Heart right ventricle (tissue), 16 donors: Measurements from ENCODE around the gene ACYP2. TPM values are rescaled to one million over a fixed set of nuclear protein-coding genes. Genes with fewer than 3 reads are reported as not detected.
A peak's percentile ranks its signal among the peaks of the same experiment; 100 is the strongest.

Experiments used
- ATAC-seq, 8 donors: fragments of 200-7000 bp; cut with Tn5 transposase; one replicate each; pipeline ENCODE4 v1.9.1; 2020; ENCODE audit warnings: mild to moderate bottlenecking in 8 of 8, moderate library complexity in 8 of 8, moderate number of reproducible peaks in 1 of 8
- DNase-seq, 2 donors: peaks; one replicate each; pipeline ENCODE4 v3.0.0-alpha.2; 2020
- H3K27ac ChIP-seq, 10 donors: fragments of 200-600 bp; sonication (generic) in 2 of 10; one replicate each; pipeline versions ENCODE4 v1.5.0 to v1.8.0; 2020 to 2022; ENCODE audit warnings: mild to moderate bottlenecking in 3 of 10
- H3K27me3 ChIP-seq, 7 donors: fragments of 200-600 bp; one replicate each; pipeline ENCODE4 v1.8.0; 2021 to 2022; ENCODE audit warnings: mild to moderate bottlenecking in 2 of 7
- H3K36me3 ChIP-seq, 9 donors: fragments of 200-600 bp; sonication (generic) in 1 of 9; one replicate each; pipeline versions ENCODE4 v1.5.0 to v1.8.0; 2020 to 2022; ENCODE audit warnings: mild to moderate bottlenecking in 2 of 9
- H3K4me1 ChIP-seq, 9 donors: fragments of 200-600 bp; sonication (generic) in 1 of 9; one replicate each; pipeline versions ENCODE4 v1.5.0 to v1.8.0; 2020 to 2022; ENCODE audit warnings: mild to moderate bottlenecking in 4 of 9
- H3K4me3 ChIP-seq, 10 donors: fragments of 200-600 bp; sonication (generic) in 2 of 10; one replicate each; pipeline versions ENCODE4 v1.5.0 to v1.8.0; 2020 to 2022; ENCODE audit warnings: mild to moderate bottlenecking in 7 of 10, moderate library complexity in 2 of 10
- H3K9me3 ChIP-seq, 11 donors: fragments of 200-600 bp in 10 of 11; sonication (generic) in 2 of 11; one replicate each; pipeline versions ENCODE4 v1.5.0 to v1.8.0; 2013 to 2022; ENCODE audit warnings: mild to moderate bottlenecking in 2 of 11, control low read depth in 1 of 11, moderate library complexity in 1 of 11
- CTCF ChIP-seq, 9 donors: fragments of 200-600 bp; sonication (generic) in 2 of 9; IDR thresholded peaks; one replicate each; pipeline versions ENCODE4 v1.5.0 to v1.8.0; 2021 to 2022; ENCODE audit warnings: antibody characterized with exemption in 9 of 9, mild to moderate bottlenecking in 5 of 9, moderate library complexity in 1 of 9
- WGBS, 2 donors: extraction: QIAGEN DNeasy Blood & Tissue Kit; methylation state at CpG; one replicate each; pipeline ENCODE4 v1.1.7; 2013; ENCODE audit warnings: inconsistent platforms in 1 of 2; 5-methylcytosine and 5-hydroxymethylcytosine counted together
- intact Hi-C, 10 donors: fragments of 100-400 bp; cut with DNase I; formaldehyde crosslinking; loops; one replicate each; pipeline versions ENCODE4 v1.11.1 to v1.14.2; 2022
- polyA plus RNA-seq, 2 donors: library from polyadenylated mRNA; stranded (reverse); fragments of 200-250 nt; gene quantifications; one replicate each; pipeline ENCODE4 v1.2.3, GENCODE V29; 2013
- total RNA-seq, 10 donors: library from RNA; stranded (reverse); fragmentation: NEBNext Ultra II Directional in 3 of 10; extraction: Animal tissue kit (Norgen Biotek cat#: 25700) in 3 of 10; gene quantifications; one replicate each; pipeline versions ENCODE4 v1.2.1 to v1.2.4, GENCODE V29; 2021 to 2023
- donor health status: Arrhythmogenic right ventricular cardiomyopathy.
- donor health status: ischemic (EF 13 %, LVEDD 7.1; RV severe dilation, severe dysfunction).
- donor health status: healthy with polysubstance abuse.
- donor health status: DM: no; HTN: yes; CAD: no.
- donor health status: DM: no; HTN: no; CAD: no.
- donor health status: ischemic (EF 25% LVEDD 6.9; RV normal size, moderate dysfunction).
- donor health status: ischemic (EF 25% LVEDD 5.7; RV mildly dilated, moderate dysfunction).
- donor health status: healthy.
- donor health status: DM: yes; HTN: yes; CAD: no.
- donor health status: Ischemic cardiomyopathy.
- donor health status: ischemic (EF 35%, LVEDD 5.7; RV mildly dilated, moderate dysfunction).
- donor health status: nonischemic (EF 11% LVEDD 7.7; RV severe dilation, severe dysfunction).
- donor health status: DM: yes; HTN: yes; CAD: no.
- donor health status: PGD.
- donor health status: ischemic (EF 29% LVEDD 5.4; RV normal size, mild dysfunction).
- donor health status: nonischemic (EF 23%, LVEDD 6.1; RV moderate dilation, normal function).

Gene ACYP2
- total and polyA plus RNA-seq, 12 donors, result 45.7 to 87.1 (median 74.3) TPM

GRCh38 chr2:54332386-54332785 lies 217.0 kb downstream of the ACYP2 start:
- intact Hi-C loops, result loop anchor here in 6 of 10 donors (5.0 to 10.0 kb wide), 6 partner anchors 52 to 370 kb away; partner anchors contain the start of gene SPTBN1 (in 4 of the 6)
- ATAC-seq, result no peak

GRCh38 chr2:54336136-54336976 lies 220.9 kb downstream of the ACYP2 start:
- peak in 6 of 8 donors; percentile 7 to 58 (median 44) for ATAC-seq
- intact Hi-C loops, result loop anchor here in 3 of 10 donors (10.0 kb wide), 3 partner anchors 48 to 132 kb away; partner anchors contain the start of gene SPTBN1 (in 1 of the 3)
- DNase-seq, result no peak
- WGBS, 2 donors, result 72 to 83% methylated on average over 1 of the region's 1 CpG
- H3K27me3 ChIP-seq, result no peaks in the 10 kb centered on the region
- peaks cover 0 to 32% (median 19%) of the 10 kb centered on the region in 9 donors for H3K4me1 ChIP-seq
- no peaks in the 10 kb centered on the region for H3K9me3 ChIP-seq
- no peak for TF ChIP-seq CTCF (IDR thresholded peaks at IDR 0.05)
- peak overlapping the region in 6 of 10 donors; percentile 13 to 59 (median 52) for H3K27ac ChIP-seq
- no peak overlapping the region for H3K4me3 ChIP-seq
- H3K36me3 ChIP-seq, result no peaks in the 10 kb centered on the region

More at GRCh38 chr2:54332386-54332785, 217.0 kb downstream of the ACYP2 start:
- no peak for TF ChIP-seq CTCF (IDR thresholded peaks at IDR 0.05)
- Histone ChIP-seq H3K36me3 (no peaks in the 10 kb centered on the region), H3K27me3 (peaks cover 0 to 7% (median 0%) of the 10 kb centered on the region in 7 donors), H3K4me1 (peaks cover 2 to 46% (median 34%) of the 10 kb centered on the region in 9 donors), H3K9me3 (no peaks in the 10 kb centered on the region), H3K27ac (no peak overlapping the region), H3K4me3 (no peak overlapping the region)
- DNase-seq, result no peak
- WGBS, 2 donors, result 70 to 73% methylated on average over 3 of the region's 3 CpGs

- H3K4me3 ChIP-seq, result no peak overlapping the region
- DNase-seq (no peak), ATAC-seq (peak in 1 of 8 donors; percentile 20)
- H3K9me3 ChIP-seq, result no peaks in the 10 kb centered on the region
- no peaks in the 10 kb centered on the region for H3K27me3 ChIP-seq
- 76 to 79% methylated on average over 1 of the region's 1 CpG for WGBS, 2 donors
- no peak for TF ChIP-seq CTCF (IDR thresholded peaks at IDR 0.05)
- intact Hi-C loops, result loop anchor here in 3 of 10 donors (10.0 kb wide), 3 partner anchors 48 to 132 kb away; partner anchors contain the start of gene SPTBN1 (in 1 of the 3)
- peaks cover 0 to 34% (median 21%) of the 10 kb centered on the region in 9 donors for H3K4me1 ChIP-seq
- H3K36me3 ChIP-seq, result no peaks in the 10 kb centered on the region
- H3K27ac ChIP-seq, result peak overlapping the region in 6 of 10 donors; percentile 13 to 59 (median 52)
Measured at GRCh38 chr2:54336977-54337255, 221.5 kb downstream of the ACYP2 start.

DNA sequence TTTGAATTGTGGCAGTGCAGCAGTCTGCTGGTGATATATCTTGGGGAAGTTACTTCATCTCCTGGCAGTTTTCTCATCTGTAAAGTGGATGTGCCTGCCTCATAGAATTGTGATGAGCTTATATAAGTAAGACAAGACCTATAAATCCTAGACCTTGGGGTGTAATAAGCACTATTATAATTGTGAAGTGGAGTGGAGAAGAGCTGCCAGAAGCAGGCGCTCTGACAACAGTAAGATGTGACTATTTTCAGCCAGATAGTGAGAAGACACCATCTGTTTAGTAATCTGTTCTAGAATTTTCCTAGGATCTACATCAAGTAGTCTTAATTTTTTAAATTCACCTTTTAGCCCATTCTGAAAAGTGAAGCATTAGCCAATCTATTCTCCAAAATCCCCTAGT lies 226.2 kb downstream of the ACYP2 start:
- Histone ChIP-seq H3K4me1 (peaks cover 0 to 37% (median 24%) of the 10 kb centered on the region in 9 donors), H3K27me3 (no peaks in the 10 kb centered on the region), H3K36me3 (no peaks in the 10 kb centered on the region), H3K27ac (peak overlapping the region in 2 of 10 donors; percentile 10 to 13), H3K4me3 (no peak overlapping the region), H3K9me3 (peaks cover 0 to 4% (median 0%) of the 10 kb centered on the region in 11 donors)
- WGBS, 2 donors, result 70 to 77% methylated on average over 1 of the region's 1 CpG
- intact Hi-C loops, result loop anchor here in 4 of 10 donors (5.0 to 10.0 kb wide), 3 partner anchors 113 to 293 kb away; partner anchors contain the start of gene SPTBN1 (in 3 of the 4)
- no peak for DNase-seq
- peak in 7 of 8 donors; percentile 35 to 77 (median 74) for ATAC-seq
- TF ChIP-seq CTCF (IDR thresholded peaks at IDR 0.05), result peak in 6 of 9 donors; percentile 30 to 63 (median 43)
